SKM-1 treated with dmso at 0.1 percent for 144 hours (cell line): ENCODE data around the gene ARHGDIB.

Experiments used
- DNase-seq: peaks from one replicate; lab custom pipeline; 2025; ENCODE audit not compliant: unreplicated experiment; lab: John Stamatoyannopoulos, UW

The ARHGDIB gene

GRCh38 chr12:14901228-14901562, 60.2 kb downstream of the ARHGDIB start:
- DNase-seq = no peak

- DNase-seq = no peak
Observed at GRCh38 chr12:14900521-14901227, 60.7 kb downstream of the ARHGDIB start.

GRCh38 chr12:14896521-14897169, 64.8 kb downstream of the ARHGDIB start:
- no peak for DNase-seq

DNA sequence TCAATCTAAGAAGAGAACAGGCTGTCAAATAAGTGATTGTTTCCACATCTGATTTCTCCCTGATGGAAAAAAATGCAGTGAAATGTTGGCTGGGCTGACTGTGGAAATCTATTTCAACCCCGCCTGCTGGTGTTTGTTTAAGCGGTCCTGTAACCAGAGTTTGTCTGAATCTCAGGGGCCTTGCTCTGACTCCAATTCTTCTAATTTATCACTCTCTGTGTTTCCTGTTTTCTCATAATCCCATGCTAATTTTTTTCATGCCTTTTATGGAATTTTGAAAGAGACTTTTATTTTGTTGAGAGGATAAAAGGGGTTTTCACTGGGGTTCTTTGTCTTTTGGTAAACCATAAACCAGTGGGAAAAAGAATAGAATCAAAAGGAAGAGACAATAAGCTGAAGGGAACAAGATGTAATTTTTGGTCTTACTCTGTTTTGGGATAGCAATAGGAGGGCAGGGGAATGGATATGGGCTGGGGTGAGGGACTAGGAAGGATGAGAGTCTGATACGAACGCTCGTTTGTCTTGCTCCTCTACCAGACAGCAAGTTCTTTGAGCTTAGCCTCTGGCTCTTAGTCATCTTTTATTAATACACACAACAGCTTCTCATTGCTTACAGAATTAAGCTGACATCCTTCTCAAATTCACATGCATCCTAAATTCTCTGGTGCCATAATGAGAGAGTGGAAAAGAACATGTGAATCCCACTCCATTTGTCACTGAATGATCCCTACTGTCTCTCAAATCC, 67.7 kb downstream of the ARHGDIB start:
- no peak for DNase-seq

- no peak for DNase-seq
Observed at GRCh38 chr12:14892726-14893505, 68.5 kb downstream of the ARHGDIB start.
